Epithelial cell of prostate (primary cell): ENCODE results near the gene SLC6A20.
A peak's percentile ranks its signal among the peaks of the same experiment; 100 is the strongest.
"Not testable (repeated sequence)": the region's sequence is repeated elsewhere in the genome, so short reads cannot be mapped to it uniquely, and the experiment has no call there.

ENCODE experiments used
- DNase-seq: peaks from one replicate; pipeline ENCODE4 v3.0.0-alpha.2; 2011; ENCODE audit warnings: low read depth, low spot score
- H3K27ac ChIP-seq: fragments of 450-650 bp; 2 replicates; pipeline ENCODE4 v1.5.1; 2017; ENCODE audit warnings: mild to moderate bottlenecking

Gene SLC6A20

DNA sequence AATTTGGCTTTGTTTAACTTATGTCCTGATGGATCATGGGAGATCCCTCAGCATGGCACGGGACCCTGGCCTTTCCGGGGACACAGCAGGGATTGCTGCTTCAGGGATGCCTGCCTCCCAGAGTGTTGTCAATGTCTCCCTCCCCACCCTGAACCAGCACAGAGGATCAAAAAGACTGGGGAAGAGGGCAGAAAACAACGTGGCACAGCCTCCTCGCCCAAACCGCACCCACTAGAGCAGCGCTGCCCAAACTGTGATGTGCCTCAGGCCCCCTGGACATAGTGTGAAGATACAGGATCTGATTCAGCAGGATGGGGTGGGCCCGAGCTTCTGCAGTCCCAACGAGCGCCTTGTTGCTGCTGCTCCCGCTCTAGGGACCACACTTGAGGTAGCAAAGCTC is 34.5 kb downstream of the SLC6A20 start:
- H3K27ac ChIP-seq, result no peak overlapping the region
- no peak for DNase-seq

- no peak overlapping the region for H3K27ac ChIP-seq
- peak; percentile 10 for DNase-seq
Measured at GRCh38 chr3:45760878-45761711, 35.2 kb downstream of the SLC6A20 start.

DNA sequence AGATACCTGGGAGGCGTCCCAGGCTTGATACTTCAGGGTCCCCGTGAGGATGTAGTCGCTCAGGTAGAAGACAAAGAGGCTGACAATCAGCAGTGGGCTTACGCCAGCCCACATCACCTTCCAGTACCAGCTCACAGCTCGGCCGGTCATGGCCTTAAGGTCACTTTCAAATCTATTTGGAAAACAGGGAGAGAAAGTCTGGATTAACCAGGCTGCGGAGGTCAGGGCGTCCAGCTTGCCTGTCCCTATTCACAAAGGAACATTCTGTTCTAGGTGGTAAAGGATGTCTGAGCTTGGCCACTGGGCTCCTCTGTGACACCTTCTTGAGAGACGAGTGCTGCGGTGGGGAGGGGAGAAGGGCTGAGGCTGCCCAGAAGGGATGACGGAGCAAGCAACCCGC is 36.5 kb downstream of the SLC6A20 start:
- H3K27ac ChIP-seq, result no peak overlapping the region
- DNase-seq, result no peak

DNA sequence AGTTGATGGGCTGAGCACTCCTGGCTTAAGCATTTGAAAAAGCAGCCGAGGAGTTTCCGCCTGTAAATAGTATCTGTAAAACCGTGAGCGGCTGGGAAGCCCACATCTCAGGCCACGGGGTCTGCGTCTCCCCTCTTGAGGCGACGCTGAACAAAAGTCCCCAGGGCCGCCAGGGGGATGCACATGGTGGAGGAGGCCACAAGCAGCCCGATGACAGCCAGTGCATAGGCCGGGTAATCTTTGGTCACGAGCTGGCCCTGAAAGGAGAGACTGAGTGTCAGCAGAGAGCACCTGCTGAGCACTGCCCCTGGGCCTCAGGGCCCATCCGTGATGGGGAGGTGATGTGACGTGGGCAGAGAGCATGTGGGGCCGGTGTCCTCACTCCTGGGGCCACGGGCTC is 37.5 kb downstream of the SLC6A20 start:
- no peak overlapping the region for H3K27ac ChIP-seq

DNA sequence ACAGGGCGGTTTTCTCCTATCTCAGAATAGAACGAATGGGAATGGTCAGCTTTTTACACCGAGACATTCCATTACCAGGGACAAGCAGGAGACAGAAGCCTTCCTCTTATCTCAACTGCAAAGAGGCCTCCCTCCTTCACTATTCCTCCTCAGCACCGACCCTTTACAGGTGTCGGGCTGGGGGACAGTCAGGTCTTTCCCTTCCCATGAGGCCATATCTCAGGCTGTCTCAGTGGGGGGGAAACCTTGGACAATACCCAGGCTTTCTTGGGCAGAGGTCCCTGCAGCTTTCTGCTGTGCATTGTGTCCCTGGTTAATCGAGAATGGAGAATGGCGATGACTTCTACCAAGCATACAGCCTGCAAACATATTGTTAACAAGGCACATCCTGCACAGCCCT is 39.2 kb downstream of the SLC6A20 start:
- not testable (repeated sequence) for DNase-seq, H3K27ac ChIP-seq

More for the DNA sequence above, 37.5 kb downstream of the SLC6A20 start:
- DNase-seq, result no peak

DNA sequence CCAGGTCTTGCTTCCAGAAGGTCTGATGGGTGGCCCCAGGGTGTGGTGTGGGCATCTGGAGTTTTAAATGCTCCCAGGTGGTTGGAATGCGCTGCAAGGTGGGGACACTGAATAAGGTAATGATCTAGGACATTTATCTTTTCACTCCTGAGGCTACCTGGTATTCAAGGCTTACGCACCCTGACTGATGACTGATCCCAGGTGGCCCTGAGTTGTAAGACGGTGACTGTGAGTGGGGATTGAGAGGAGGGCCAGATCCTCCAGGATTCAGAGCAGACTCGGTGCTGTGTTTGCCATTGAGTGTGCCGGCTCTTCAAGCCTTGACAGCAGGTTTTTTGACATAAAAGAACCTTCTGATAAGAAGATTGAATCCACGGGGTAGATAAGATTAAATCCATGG is 40.3 kb downstream of the SLC6A20 start:
- no peak overlapping the region for H3K27ac ChIP-seq
- DNase-seq, result no peak

DNA sequence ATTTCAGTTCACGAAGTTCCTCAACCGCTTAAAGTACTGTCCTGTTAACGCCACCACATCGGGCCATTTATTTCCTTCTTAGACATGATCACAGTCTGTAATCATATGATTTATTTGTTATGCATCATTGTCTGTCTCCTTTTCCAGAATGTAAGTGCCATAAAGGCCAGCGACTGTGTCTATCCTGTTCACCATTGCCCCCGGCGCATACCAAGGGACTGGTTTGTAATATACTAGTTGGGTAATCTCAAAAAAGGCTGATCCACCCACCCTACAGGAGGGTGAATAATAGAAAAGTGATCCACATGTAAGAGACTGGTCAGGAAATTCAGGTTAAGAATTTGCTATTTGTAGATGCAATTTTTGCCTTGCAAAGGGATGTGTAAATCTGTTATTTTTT is 41.9 kb downstream of the SLC6A20 start:
- no peak for DNase-seq
- no peak overlapping the region for H3K27ac ChIP-seq

- peak; percentile 44 for DNase-seq
- no peak overlapping the region for H3K27ac ChIP-seq
Measured at GRCh38 chr3:45753095-45753494, 43.2 kb downstream of the SLC6A20 start.

DNA sequence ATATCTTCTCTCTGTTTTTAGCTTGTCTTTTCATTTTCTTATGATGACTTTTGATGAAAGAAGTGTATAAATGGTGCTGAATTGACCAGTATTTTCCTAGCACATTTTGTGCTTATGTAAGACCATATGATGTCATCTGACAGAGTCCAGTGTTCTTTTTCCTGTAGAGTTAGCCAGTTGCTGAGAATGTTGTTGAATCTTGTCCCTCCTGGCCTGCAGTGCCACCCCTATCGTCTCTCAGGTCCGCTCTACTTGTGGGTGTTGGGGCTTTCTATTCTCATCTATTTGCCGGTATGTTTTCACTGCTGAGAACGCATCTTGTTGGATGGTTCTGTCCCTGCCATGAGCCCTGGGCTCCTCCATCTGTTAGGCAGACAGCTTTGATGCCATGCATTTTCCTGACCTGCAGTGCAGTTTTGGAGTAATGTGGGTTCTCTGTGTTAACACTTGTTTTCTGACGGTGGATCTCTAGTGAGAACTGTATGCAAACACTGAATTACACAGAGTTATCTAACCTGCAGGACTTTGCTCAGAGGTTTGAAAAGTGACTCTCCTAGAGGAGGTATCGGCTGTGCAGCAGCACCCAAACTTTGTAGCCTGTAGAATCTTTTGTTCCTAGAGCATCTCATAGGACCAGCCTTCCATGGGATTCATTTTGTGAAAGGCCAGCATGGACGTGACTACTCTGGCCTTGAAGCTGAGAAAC is 44.6 kb downstream of the SLC6A20 start:
- no peak for DNase-seq
- no peak overlapping the region for H3K27ac ChIP-seq

GRCh38 chr3:45749880-45750279 is 46.5 kb downstream of the SLC6A20 start:
- no peak for DNase-seq
- H3K27ac ChIP-seq, result no peak overlapping the region

- DNase-seq, H3K27ac ChIP-seq: not testable (repeated sequence)
Measured at GRCh38 chr3:45749036-45749600, 47.2 kb downstream of the SLC6A20 start.

DNA sequence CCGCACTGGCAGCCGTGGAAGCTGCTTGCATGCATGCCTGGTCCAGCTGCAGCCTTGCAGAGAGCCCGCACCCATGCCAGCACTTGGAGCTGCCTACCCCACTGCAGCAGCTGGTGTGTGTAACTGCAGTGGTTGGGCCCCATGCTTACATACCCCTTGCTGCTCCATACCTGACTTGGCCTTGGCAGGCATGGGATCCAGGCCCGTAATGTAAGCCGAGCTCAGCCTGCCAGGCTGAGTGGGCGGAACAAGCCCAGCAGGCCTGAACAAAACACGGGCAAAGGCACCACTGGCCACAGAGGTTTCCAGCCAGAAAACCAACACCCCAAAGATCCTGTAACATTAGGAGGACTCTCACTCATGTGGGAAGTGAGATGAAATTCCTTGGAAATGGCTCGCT is 48.3 kb downstream of the SLC6A20 start:
- DNase-seq, result no peak
- H3K27ac ChIP-seq, result no peak overlapping the region

DNA sequence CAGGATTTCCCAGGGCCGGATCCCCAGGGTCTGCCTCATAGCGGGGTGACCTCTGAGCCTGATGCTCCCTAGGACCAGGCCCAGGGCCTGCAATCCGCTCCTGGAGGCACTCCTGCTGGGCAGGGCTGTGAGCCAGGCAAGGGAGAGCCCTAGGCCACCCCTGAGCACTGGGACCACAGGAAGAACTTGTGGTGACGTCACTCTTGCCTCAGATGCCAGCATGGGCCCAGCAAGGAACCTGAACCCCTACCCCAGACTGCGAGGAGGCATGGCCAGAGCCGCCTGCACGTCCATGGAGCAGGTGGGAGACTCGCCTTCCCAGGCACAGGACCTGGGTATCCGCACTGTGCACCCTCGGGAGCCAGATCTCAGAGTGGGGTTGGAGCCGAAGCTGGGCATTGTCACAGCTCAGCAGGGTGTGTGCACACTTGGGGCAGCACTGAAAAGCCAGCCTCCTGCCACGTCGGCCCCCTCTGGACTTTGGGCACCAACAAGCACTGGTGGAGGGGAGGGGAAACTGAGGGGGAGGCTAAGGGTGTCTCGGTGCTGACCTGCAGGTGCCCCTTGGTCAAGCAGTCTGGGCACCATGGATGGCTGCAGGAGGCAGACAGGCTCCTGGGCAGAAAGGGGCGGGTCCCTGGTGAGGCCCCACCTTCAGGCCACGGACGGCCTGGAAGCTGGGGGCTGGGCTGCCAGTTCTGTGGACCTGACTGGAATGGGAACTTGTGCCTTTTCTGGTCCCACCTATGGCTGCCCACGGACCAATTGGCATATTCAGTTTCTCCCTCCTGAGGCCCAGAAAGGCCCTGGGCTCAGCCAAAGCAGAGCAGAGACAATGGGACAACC is 49.3 kb downstream of the SLC6A20 start:
- H3K27ac ChIP-seq, result no peak overlapping the region
- DNase-seq, result no peak

DNA sequence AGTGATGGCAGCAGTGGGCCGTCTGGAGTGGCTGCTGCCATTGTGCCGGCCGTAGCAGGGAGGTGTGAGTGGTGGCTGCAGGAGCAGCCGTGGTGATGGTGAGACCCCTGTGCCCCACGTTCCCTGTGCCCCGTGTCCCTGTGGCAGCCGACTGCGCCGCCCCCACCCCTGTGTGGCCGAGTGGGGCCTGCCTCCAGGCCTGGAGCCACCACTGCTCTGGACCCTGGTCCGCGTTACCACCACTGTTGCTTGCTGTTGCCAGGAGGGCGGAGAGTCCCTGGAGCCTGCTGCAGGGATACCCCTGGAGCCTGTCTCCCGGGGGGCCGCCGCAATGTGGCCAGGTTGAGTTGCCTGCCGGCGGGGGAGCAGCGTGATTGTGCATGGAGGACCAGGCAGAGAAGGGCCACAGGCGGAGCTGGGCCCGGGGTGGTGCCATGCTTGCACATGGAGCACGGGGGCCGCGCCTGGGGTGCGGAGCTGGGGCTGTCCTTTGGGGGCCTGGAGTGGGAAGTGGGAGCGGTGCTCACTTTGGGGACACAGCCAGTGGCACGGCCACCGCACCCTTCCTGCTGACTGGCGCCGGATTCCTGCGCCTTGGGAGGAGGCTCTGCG is 50.1 kb downstream of the SLC6A20 start:
- no peak overlapping the region for H3K27ac ChIP-seq
- DNase-seq, result no peak

GRCh38 chr3:45742461-45743089 is 53.8 kb downstream of the SLC6A20 start:
- no peak for DNase-seq
- H3K27ac ChIP-seq, result no peak overlapping the region

- H3K27ac ChIP-seq, result no peak overlapping the region
- no peak for DNase-seq
Measured at GRCh38 chr3:45741742-45742460, 54.4 kb downstream of the SLC6A20 start.

DNA sequence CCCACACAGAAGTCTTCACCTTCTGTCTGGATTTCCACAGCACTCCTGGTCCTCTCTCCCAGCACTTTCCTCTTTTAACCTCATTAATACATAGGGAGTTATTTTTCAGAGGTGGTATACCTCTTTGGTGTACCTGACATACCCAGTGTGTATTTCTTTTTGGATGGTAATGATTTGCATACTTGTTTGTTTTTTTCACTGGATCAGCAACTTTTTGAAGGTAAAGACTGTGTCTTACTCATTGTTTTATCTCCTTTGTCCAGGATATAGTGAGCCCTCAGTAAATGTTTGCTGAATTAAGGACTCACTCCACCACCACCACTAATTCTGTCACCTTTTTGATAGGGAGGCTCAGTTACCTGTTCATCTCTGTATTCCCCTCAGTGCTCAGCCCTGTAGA is 55.1 kb downstream of the SLC6A20 start:
- H3K27ac ChIP-seq, result no peak overlapping the region
- DNase-seq, result no peak

- H3K27ac ChIP-seq, result no peak overlapping the region
- no peak for DNase-seq
Measured at GRCh38 chr3:45739991-45740390, 56.3 kb downstream of the SLC6A20 start.

GRCh38 chr3:45737234-45737633 is 59.1 kb downstream of the SLC6A20 start:
- H3K27ac ChIP-seq, result no peak overlapping the region
- no peak for DNase-seq
